ENCODE results near the gene NLRP3.
"Not testable (repeated sequence)": the region's sequence is repeated elsewhere in the genome, so short reads cannot be mapped to it uniquely, and the experiment has no call there.

The NLRP3 gene

GRCh38 chr1:247441606-247442005 is 25.6 kb downstream of the NLRP3 start:
- no peak for DNase-seq

GRCh38 chr1:247442164-247442563 is 26.2 kb downstream of the NLRP3 start:
- DNase-seq = no peak

- DNase-seq = no peak
Measured at GRCh38 chr1:247443641-247444040, 27.7 kb downstream of the NLRP3 start.

- no peak for DNase-seq
Measured at GRCh38 chr1:247444571-247444970, 28.6 kb downstream of the NLRP3 start.

GRCh38 chr1:247445526-247446356 is 29.8 kb downstream of the NLRP3 start:
- DNase-seq = no peak

- DNase-seq = no peak
Measured at GRCh38 chr1:247447162-247447909, 31.4 kb downstream of the NLRP3 start.

- no peak for DNase-seq
Measured at GRCh38 chr1:247448107-247448791, 32.3 kb downstream of the NLRP3 start.

GRCh38 chr1:247451388-247452010 is 35.5 kb downstream of the NLRP3 start:
- no peak for DNase-seq

- no peak for DNase-seq
Measured at GRCh38 chr1:247452447-247453039, 36.6 kb downstream of the NLRP3 start.

- no peak for DNase-seq
Measured at GRCh38 chr1:247453245-247453644, 37.3 kb downstream of the NLRP3 start.

GRCh38 chr1:247453997-247454396 is 38.0 kb downstream of the NLRP3 start:
- DNase-seq = no peak

GRCh38 chr1:247456021-247456420 is 40.0 kb downstream of the NLRP3 start:
- no peak for DNase-seq

GRCh38 chr1:247456914-247457639 is 41.1 kb downstream of the NLRP3 start:
- DNase-seq = no peak

- no peak for DNase-seq
Measured at GRCh38 chr1:247459507-247459906, 43.5 kb downstream of the NLRP3 start.

- no peak for DNase-seq
Measured at GRCh38 chr1:247465796-247466195, 49.8 kb downstream of the NLRP3 start.

GRCh38 chr1:247467129-247467528 is 51.2 kb downstream of the NLRP3 start:
- DNase-seq = no peak

- no peak for DNase-seq
Measured at GRCh38 chr1:247468481-247469140, 52.6 kb downstream of the NLRP3 start.

- DNase-seq = no peak
Measured at GRCh38 chr1:247469141-247469535, 53.2 kb downstream of the NLRP3 start.

GRCh38 chr1:247470942-247471429 is 55.0 kb downstream of the NLRP3 start:
- not testable (repeated sequence) for DNase-seq

- no peak for DNase-seq
Measured at GRCh38 chr1:247471445-247472016, 55.6 kb downstream of the NLRP3 start.

GRCh38 chr1:247472035-247472434 is 56.1 kb downstream of the NLRP3 start:
- no peak for DNase-seq

Measured in effector CD8-positive, alpha-beta T cell (primary cell).